H1 (cell line): ENCODE results near the gene SYT14. TPM values are rescaled to one million over a fixed set of nuclear protein-coding genes. Genes with fewer than 3 reads are reported as not detected.

Experiments
- CTCF ChIA-PET: fragments of 300-600 bp; sonication (Branson Sonifier 250); formaldehyde crosslinking; loops from one replicate; lab custom pipeline; 2021; ENCODE audit not compliant: partially characterized antibody; lab: Charles Lee
- POLR2A ChIA-PET: fragments of 300-600 bp; sonication (Branson Sonifier 250); formaldehyde crosslinking; loops from one replicate; lab custom pipeline; 2021; ENCODE audit warnings: inconsistent platforms; ENCODE audit not compliant: partially characterized antibody; lab: Charles Lee
- DNase-seq, 2 experiments: peaks; one replicate each; pipeline versions ENCODE4 v3.0.0 to v3.0.0-alpha.2; 2010 to 2022; ENCODE audit warnings: low spot score in 2 of 2, low read depth in 1 of 2, mixed read lengths in 1 of 2
- FAIRE-seq: peaks from 2 replicates; lab custom pipeline; 2011; peaks lifted over from hg19 to GRCh38; lab: Jason Lieb, UNC
- H2AFZ ChIP-seq: 2 replicates; pipeline ENCODE4 v1.8.1; 2012; ENCODE audit warnings: low read length, inconsistent platforms
- H2AK5ac ChIP-seq: 2 replicates; pipeline ENCODE4 v1.6.1; 2013; ENCODE audit warnings: low read depth, low read length
- H2BK120ac ChIP-seq: replicated peaks from 2 replicates; pipeline ENCODE3; 2013; ENCODE audit warnings: low read depth, low read length, inconsistent platforms
- H2BK12ac ChIP-seq: 2 replicates; pipeline ENCODE4 v1.6.1; 2013; ENCODE audit warnings: low read depth, low read length
- H2BK15ac ChIP-seq: 2 replicates; pipeline ENCODE4 v1.6.1; 2013; ENCODE audit warnings: low read length
- H2BK20ac ChIP-seq: 2 replicates; pipeline ENCODE4 v1.6.1; 2013; ENCODE audit warnings: low read length
- H2BK5ac ChIP-seq: 2 replicates; pipeline ENCODE4 v1.6.1; 2013; ENCODE audit warnings: low read depth, low read length
- H3K14ac ChIP-seq: 2 replicates; pipeline ENCODE4 v1.6.1; 2013; ENCODE audit warnings: inconsistent platforms; ENCODE audit not compliant: insufficient read length
- H3K18ac ChIP-seq: 2 replicates; pipeline ENCODE4 v1.6.1; 2013; ENCODE audit warnings: low read length; ENCODE audit errors: extremely low read depth
- H3K23ac ChIP-seq: 2 replicates; pipeline ENCODE4 v1.6.1; 2013; ENCODE audit warnings: inconsistent platforms; ENCODE audit not compliant: insufficient read length
- H3K23me2 ChIP-seq: 2 replicates; pipeline ENCODE4 v1.6.1; 2013; ENCODE audit warnings: low read depth, low read length
- H3K27ac ChIP-seq: 2 replicates; pipeline ENCODE4 v1.6.1; 2011; ENCODE audit warnings: low read depth, low read length, inconsistent platforms
- H3K27me3 ChIP-seq, 4 experiments: replicated peaks in 1 of 4; 1 replicate in 1 of 4; 2 replicates in 3 of 4; pipeline versions ENCODE4 v1.6.1 to v1.8.1; 2011 to 2013; ENCODE audit warnings: low read length in 3 of 4, mild to moderate bottlenecking in 3 of 4, inconsistent platforms in 2 of 4, mixed read lengths in 2 of 4, moderate library complexity in 1 of 4; ENCODE audit not compliant: control insufficient read depth in 3 of 4, insufficient read depth in 3 of 4; ENCODE audit errors: extremely low read depth in 1 of 4
- H3K36me3 ChIP-seq, 4 experiments: 2 replicates each; pipeline versions ENCODE4 v1.6.1 to v1.8.1; 2011 to 2013; ENCODE audit warnings: mild to moderate bottlenecking in 4 of 4, low read length in 3 of 4, moderate library complexity in 2 of 4, control low read depth in 1 of 4, inconsistent platforms in 1 of 4; ENCODE audit not compliant: insufficient read depth in 4 of 4, control insufficient read depth in 2 of 4
- H3K4ac ChIP-seq: replicated peaks from 2 replicates; pipeline ENCODE3; 2013; ENCODE audit warnings: low read length, low read depth, mixed read lengths, inconsistent platforms; ENCODE audit not compliant: insufficient read length
- H3K4me1 ChIP-seq, 4 experiments: replicated peaks in 1 of 4; 1 replicate in 1 of 4; 2 replicates in 3 of 4; pipeline versions ENCODE4 v1.6.1 to v1.8.1; 2011 to 2013; ENCODE audit warnings: low read length in 3 of 4, inconsistent platforms in 2 of 4, mixed read lengths in 1 of 4; ENCODE audit not compliant: insufficient read depth in 4 of 4, control insufficient read depth in 3 of 4
- H3K4me2 ChIP-seq, 2 experiments: 2 replicates each; pipeline versions ENCODE4 v1.6.1 to v1.8.1; 2011 to 2013; ENCODE audit warnings: low read depth in 2 of 2, low read length in 2 of 2, control low read depth in 1 of 2, inconsistent platforms in 1 of 2, mild to moderate bottlenecking in 1 of 2; ENCODE audit not compliant: insufficient read depth in 1 of 2
- H3K4me3 ChIP-seq, 4 experiments: fragments of 200-600, 300-600 bp in 1 of 4; sonication (generic), shearing (Covaris generic), sonication (Bioruptor Twin) in 1 of 4; 2 replicates each; pipeline versions ENCODE4 v1.5.1 to v1.8.1; 2011 to 2016; ENCODE audit warnings: low read length in 4 of 4, low read depth in 3 of 4, control low read depth in 2 of 4, inconsistent platforms in 2 of 4, mild to moderate bottlenecking in 2 of 4, mixed read lengths in 1 of 4, moderate library complexity in 1 of 4; ENCODE audit not compliant: insufficient read depth in 2 of 4; ENCODE audit errors: extremely low read depth in 1 of 4
- H3K56ac ChIP-seq: replicated peaks from 2 replicates; pipeline ENCODE3; 2013; ENCODE audit warnings: low read depth, mild to moderate bottlenecking, mixed read lengths, low read length, inconsistent platforms; ENCODE audit not compliant: insufficient read length
- H3K79me1 ChIP-seq: 2 replicates; pipeline ENCODE4 v1.6.1; 2013; ENCODE audit warnings: low read depth, low read length, control low read depth
- H3K79me2 ChIP-seq, 2 experiments: 2 replicates each; pipeline versions ENCODE4 v1.6.1 to v1.8.1; 2012 to 2013; ENCODE audit warnings: low read length in 2 of 2, mild to moderate bottlenecking in 2 of 2, inconsistent platforms in 1 of 2; ENCODE audit not compliant: insufficient read depth in 2 of 2, control insufficient read depth in 1 of 2
- H3K9ac ChIP-seq, 4 experiments: replicated peaks in 1 of 4; 1 replicate in 1 of 4; 2 replicates in 3 of 4; pipeline versions ENCODE4 v1.6.1 to v1.8.1; 2011 to 2013; ENCODE audit warnings: low read depth in 3 of 4, low read length in 3 of 4, control low read depth in 2 of 4, mild to moderate bottlenecking in 2 of 4, moderate library complexity in 2 of 4, inconsistent platforms in 1 of 4; ENCODE audit errors: extremely low read depth in 1 of 4
- H3K9me3 ChIP-seq, 2 experiments: 2 replicates each; pipeline versions ENCODE4 v1.6.1 to v1.8.1; 2012 to 2013; ENCODE audit warnings: mild to moderate bottlenecking in 2 of 2, moderate library complexity in 2 of 2, control low read depth in 1 of 2, inconsistent platforms in 1 of 2, low read depth in 1 of 2, low read length in 1 of 2, mixed read lengths in 1 of 2; ENCODE audit not compliant: insufficient read depth in 2 of 2
- H4K20me1 ChIP-seq, 2 experiments: replicated peaks in 1 of 2; 2 replicates each; pipeline versions ENCODE3 to v1.8.1; 2011 to 2013; ENCODE audit warnings: inconsistent platforms in 2 of 2, low read length in 2 of 2, mild to moderate bottlenecking in 1 of 2; ENCODE audit not compliant: insufficient read depth in 2 of 2, control insufficient read depth in 1 of 2
- H4K5ac ChIP-seq: 2 replicates; pipeline ENCODE4 v1.6.1; 2013; ENCODE audit warnings: low read length, low read depth, mixed read lengths, inconsistent platforms; ENCODE audit not compliant: insufficient read length
- H4K8ac ChIP-seq: 2 replicates; pipeline ENCODE4 v1.8.0; 2013; ENCODE audit warnings: mild to moderate bottlenecking, moderate library complexity, low read length, inconsistent platforms; ENCODE audit not compliant: insufficient read depth; ENCODE audit errors: extremely low read depth
- H4K91ac ChIP-seq: replicated peaks from 2 replicates; pipeline ENCODE3; 2013; ENCODE audit warnings: low read length, mixed read lengths, inconsistent platforms; ENCODE audit not compliant: insufficient read length
- SP2 ChIP-seq: IDR thresholded peaks from 2 replicates; pipeline ENCODE4 v1.6.1; 2012; ENCODE audit warnings: mild to moderate bottlenecking, low read length, inconsistent platforms
- WGBS, 2 experiments: shearing (Covaris generic) in 1 of 2; methylation state at CpG; one replicate each; pipeline versions ENCODE4 v1.1.6 to v1.1.7; 2013 to 2015; ENCODE audit warnings: low lambda C conversion rate in 2 of 2, mixed read lengths in 2 of 2, inconsistent platforms in 1 of 2, low coverage in 1 of 2, missing lambda C conversion rate in 1 of 2; ENCODE audit not compliant: insufficient replicate concordance in 2 of 2, insufficient coverage in 1 of 2, insufficient read length in 1 of 2; ENCODE audit errors: extremely low coverage in 1 of 2, missing lambda C conversion rate in 1 of 2; 5-methylcytosine and 5-hydroxymethylcytosine counted together
- polyA plus RNA-seq, 7 experiments: library from polyadenylated mRNA; depleted of rRNA in 3 of 7; stranded (reverse) in 5 of 7; unstranded in 2 of 7; fragments of >200 nt in 5 of 7; fragments of 200-250 nt in 2 of 7; gene quantifications; 1 replicate in 5 of 7; 2 replicates in 1 of 7; 4 replicates in 1 of 7; pipeline versions ENCODE4 v1.2.1 to v1.2.3, GENCODE V29; 2011 to 2013; ENCODE audit warnings: missing spikeins in 2 of 7, mixed read lengths in 2 of 7
- total RNA-seq: library from RNA; stranded (reverse); fragmentation: NEBNext Ultra II Directional; extraction: Animal tissue kit (Norgen Biotek cat#: 25700); gene quantifications from 2 replicates; pipeline ENCODE4 v1.2.1, GENCODE V29; 2021

The SYT14 gene
- total and polyA plus RNA-seq, 2 of the 8 experiments (the other 6 are each of a cell fraction or from before 2014, with no cell fraction given) = 2.3 to 18.4 TPM

DNA sequence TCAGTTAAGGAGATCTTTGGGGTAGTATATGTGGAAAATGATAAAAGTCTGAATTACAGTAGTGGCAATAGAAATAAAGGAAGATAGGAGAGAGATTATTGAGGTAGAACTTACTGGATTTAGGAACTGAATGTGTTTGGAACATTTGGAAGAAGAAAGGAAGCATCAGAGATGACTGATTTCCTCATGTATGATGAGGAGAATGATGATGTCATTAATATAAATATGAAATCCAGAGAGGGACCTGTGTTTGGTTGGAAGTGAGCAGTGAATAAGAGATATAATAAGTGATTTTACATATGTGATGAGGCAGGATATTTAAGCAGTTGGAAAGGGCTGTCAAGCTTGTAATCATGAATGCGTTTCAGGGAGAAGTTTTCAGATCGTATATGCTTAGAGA is 86.3 kb downstream of the SYT14 start:
- H4K20me1 ChIP-seq = no peaks in the 10 kb centered on the region
- H3K27ac ChIP-seq = no peak overlapping the region
- no peak overlapping the region for H3K23ac ChIP-seq
- H3K56ac ChIP-seq = no peak overlapping the region
- no peak overlapping the region for H4K8ac ChIP-seq
- H4K91ac ChIP-seq = no peak overlapping the region
- H2BK15ac ChIP-seq = no peak overlapping the region
- no peak overlapping the region for H3K4me2 ChIP-seq
- no peaks in the 10 kb centered on the region for H3K27me3 ChIP-seq
- H3K36me3 ChIP-seq = peaks cover 0 to 4% (median 0%) of the 10 kb centered on the region in 4 experiments; a peak in 1 of 8 replicates
- no peak overlapping the region for H3K4ac ChIP-seq
- 88% methylated on average over 2 of the region's 2 CpGs; no CpG with 5 or more reads in 1 of the 2 experiments for WGBS, 2 experiments
- H2AK5ac ChIP-seq = no peak overlapping the region
- H2BK12ac ChIP-seq = no peak overlapping the region
- no peaks in the 10 kb centered on the region for H3K9me3 ChIP-seq
- no peak overlapping the region for H4K5ac ChIP-seq
- no peak overlapping the region for H2AFZ ChIP-seq
- H3K79me1 ChIP-seq = no peaks in the 10 kb centered on the region
- no peaks in the 10 kb centered on the region for H3K79me2 ChIP-seq
- no peaks in the 10 kb centered on the region for H3K4me1 ChIP-seq
- no peak overlapping the region for H2BK20ac ChIP-seq
- no peak overlapping the region for H3K14ac ChIP-seq
- H3K23me2 ChIP-seq = no peaks in the 10 kb centered on the region
- FAIRE-seq = no peak
- ChIA-PET POLR2A (no interaction called here), CTCF (interaction anchor here (0.8 to 1.5 kb wide), 2 partner anchors 11 to 184 kb away, joined by 3 to 5 read pairs; no protein-coding TSS in a partner anchor)
- no peak for DNase-seq
- H3K9ac ChIP-seq = no peak overlapping the region
- H2BK5ac ChIP-seq = no peak overlapping the region
- H2BK120ac ChIP-seq = no peak overlapping the region
- H3K4me3 ChIP-seq = no peak overlapping the region
- H3K18ac ChIP-seq = no peak overlapping the region
- no peak for TF ChIP-seq SP2
